Stimulated activated CD8-positive, alpha-beta memory T cell treated with anti-CD3 and anti-CD28 coated beads, Interleukin-12 subunit alpha, Interleukin-12 subunit beta, amount 100 ng/mL, for 24 hours (primary cell): Measurements from ENCODE around the gene PCGF3.
"Not testable (repeated sequence)": the region's sequence is repeated elsewhere in the genome, so short reads cannot be mapped to it uniquely, and the experiment has no call there.

ENCODE experiments used
- DNase-seq: peaks from one replicate; pipeline ENCODE4 v3.0.0-alpha.2; 2020; ENCODE audit errors: extremely low read depth

Gene PCGF3

GRCh38 chr4:683247-683897, 22.3 kb upstream of the PCGF3 start:
- no peak for DNase-seq

- no peak for DNase-seq
Measured at GRCh38 chr4:683982-684622, 21.5 kb upstream of the PCGF3 start.

- no peak for DNase-seq
Measured at GRCh38 chr4:684623-685327, 20.9 kb upstream of the PCGF3 start.

GRCh38 chr4:685679-686412, 19.8 kb upstream of the PCGF3 start:
- no peak for DNase-seq

- no peak for DNase-seq
Measured at GRCh38 chr4:686413-687040, 19.1 kb upstream of the PCGF3 start.

- DNase-seq = no peak
Measured at GRCh38 chr4:687048-687970, 18.3 kb upstream of the PCGF3 start.

- no peak for DNase-seq
Measured at GRCh38 chr4:687971-688853, 17.4 kb upstream of the PCGF3 start.

GRCh38 chr4:688854-689681, 16.6 kb upstream of the PCGF3 start, which contains the start of gene SLC49A3:
Gene SLC49A3, minus strand, starts transcription at chr4:689151. Its CDS starts 24 bp downstream, at chr4:689127.
- DNase-seq = no peak

GRCh38 chr4:689723-690122, 15.9 kb upstream of the PCGF3 start:
- DNase-seq = no peak

- no peak for DNase-seq
Measured at GRCh38 chr4:692771-693554, 12.7 kb upstream of the PCGF3 start.

GRCh38 chr4:694341-694940, 11.2 kb upstream of the PCGF3 start:
- not testable (repeated sequence) for DNase-seq

GRCh38 chr4:699816-700580, 5.6 kb upstream of the PCGF3 start:
- DNase-seq = no peak

- no peak for DNase-seq
Measured at GRCh38 chr4:700587-701264, 4.9 kb upstream of the PCGF3 start.

GRCh38 chr4:702618-703048, 3.0 kb upstream of the PCGF3 start:
- no peak for DNase-seq

GRCh38 chr4:703336-704197, 2.1 kb upstream of the PCGF3 start:
- DNase-seq = no peak
